HG03064 (cell line): Measurements from ENCODE around the gene GMNC.
"Not testable (repeated sequence)": the region's sequence is repeated elsewhere in the genome, so short reads cannot be mapped to it uniquely, and the experiment has no call there.

ENCODE experiments used
- ATAC-seq: cut with Tn5 transposase; IDR thresholded peaks from one replicate; pipeline ENCODE4 v1.9.1; 2021; ENCODE audit warnings: low read depth; ENCODE audit not compliant: unreplicated experiment

The GMNC gene, protein sequence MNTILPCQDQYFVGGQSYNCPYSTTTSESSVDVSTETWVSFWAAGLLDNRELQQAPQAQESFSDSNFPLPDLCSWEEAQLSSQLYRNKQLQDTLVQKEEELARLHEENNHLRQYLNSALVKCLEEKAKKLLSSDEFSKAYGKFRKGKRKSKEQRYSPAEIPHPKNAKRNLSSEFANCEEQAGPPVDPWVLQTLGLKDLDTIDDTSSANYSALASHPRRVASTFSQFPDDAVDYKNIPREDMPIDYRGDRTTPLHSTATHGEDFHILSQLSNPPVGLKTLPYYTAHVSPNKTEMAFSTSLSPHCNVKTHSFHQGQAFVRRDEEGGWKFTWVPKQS

DNA sequence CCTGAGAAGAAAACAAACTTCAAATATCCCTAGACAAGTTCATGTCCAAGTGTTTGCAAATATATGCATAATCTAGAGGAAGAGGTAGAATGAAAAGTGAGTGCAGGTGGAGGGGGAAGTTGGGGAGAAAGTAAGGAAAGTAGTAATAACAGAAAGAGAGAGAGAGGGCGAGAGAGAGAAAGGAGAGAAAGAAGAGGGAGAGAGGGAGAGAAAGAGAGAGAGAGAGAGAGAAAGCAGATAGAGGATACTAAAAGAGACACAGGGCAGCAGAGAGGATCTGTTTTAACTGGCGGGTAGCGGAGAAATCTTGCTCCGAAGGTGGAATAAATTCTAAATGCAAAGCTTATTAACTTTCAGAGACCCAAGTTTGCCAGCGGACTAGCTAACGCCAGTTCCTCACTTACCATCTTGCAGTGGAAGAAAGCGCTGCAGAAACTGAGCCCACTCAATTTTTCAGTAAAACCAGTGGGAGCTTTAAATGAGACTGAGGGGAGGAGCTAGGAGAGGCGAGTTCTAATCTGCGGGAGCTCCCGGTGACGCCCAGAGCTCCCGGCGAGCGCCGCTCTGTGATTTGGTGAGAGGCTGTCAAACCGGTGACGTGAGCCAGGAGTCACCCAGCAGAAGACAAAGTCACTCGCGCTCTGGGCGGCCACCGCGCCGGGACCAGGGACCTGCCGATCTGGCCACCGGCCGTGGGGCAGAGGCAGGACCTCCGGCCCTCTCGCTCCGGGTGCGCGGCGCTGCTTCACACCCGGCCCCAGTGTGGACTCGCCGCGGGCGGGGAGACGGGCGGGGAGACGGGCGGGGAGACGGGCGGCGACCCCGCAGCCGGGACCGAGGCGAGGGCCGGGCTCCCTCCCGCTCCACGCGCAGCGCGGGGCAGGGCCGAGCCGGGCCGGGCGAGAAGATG, at the start of gene GMNC:
GMNC (minus strand) TSS at position 486 of the 910 bp plus-strand sequence; CDS start at position 407, 79 bp downstream.
- no peak for ATAC-seq

DNA sequence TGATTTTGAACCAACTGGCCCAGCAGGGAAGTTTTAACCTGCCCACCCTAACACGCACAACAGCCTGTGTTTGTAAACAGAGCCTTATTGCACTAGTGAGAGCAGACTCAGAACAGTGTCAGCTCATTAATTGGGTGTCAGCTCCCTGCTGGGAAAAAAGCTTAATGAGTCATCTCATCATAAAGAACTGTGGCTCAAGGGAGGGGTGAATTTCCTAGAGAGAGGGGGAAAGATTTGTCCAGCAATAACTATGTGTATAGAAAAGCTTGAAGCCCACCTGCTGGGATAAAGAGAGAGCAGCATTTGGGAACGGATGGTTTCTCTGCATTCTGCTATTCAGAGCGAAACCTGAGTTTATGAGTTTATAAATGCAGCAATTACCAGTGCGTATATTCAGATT, 48.9 kb upstream of the GMNC start:
- ATAC-seq = no peak

DNA sequence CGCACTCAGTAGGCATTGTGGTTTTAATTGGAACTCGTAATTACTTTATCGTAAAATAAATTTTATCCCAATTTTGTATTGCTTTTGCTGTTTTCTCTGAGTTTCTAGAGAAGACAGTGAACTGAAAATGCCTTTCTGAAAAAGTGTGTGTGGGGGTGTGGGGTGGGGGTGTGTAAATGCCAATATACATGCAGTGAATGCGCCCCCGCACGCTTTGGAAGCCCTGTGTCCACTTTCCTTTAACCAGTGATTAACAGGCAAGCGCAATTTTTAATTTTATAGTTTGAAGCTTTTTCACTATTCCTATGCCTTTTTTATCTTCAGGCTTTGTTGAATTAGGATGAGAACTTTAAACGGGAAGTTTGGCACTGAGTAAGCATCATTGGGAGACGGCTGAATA, 47.4 kb upstream of the GMNC start:
- ATAC-seq = no peak

DNA sequence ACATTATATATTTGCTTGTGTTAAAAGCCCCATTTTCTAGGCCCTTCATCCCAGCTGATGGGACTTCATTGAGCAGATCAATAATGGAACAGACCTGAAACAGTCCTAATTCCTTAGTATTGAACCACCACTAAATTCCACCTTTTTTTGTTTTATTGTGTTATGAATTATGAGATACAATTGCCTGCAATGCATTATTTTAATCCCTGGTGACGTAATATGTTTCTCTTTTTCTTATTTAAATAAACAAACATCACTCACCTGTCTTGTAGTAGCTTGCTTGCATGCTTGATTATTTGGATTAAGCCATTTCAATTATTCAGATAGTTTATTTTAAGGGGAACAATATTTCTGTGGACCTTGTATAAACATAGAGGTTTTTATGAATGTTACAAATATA, 40.7 kb upstream of the GMNC start:
- ATAC-seq = no peak

DNA sequence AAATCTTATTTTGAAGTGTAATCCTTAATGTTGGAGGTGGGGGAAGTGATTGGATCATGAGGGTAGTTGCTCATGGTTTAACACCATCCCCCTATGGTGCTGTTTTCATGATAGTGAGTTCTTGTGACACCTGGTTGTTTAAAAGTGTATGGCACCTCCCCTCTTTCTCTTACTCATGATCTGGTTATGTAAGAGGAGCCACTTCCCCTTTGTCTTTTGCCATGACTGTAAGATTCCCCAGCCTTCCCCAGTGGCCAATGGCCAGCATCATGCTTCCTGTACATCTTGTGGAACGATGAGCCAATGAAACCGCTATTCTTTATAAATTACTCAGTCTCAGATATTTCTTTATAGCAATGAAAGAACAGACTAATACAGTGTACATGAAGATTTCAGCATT, 39.8 kb upstream of the GMNC start:
- ATAC-seq = no peak

DNA sequence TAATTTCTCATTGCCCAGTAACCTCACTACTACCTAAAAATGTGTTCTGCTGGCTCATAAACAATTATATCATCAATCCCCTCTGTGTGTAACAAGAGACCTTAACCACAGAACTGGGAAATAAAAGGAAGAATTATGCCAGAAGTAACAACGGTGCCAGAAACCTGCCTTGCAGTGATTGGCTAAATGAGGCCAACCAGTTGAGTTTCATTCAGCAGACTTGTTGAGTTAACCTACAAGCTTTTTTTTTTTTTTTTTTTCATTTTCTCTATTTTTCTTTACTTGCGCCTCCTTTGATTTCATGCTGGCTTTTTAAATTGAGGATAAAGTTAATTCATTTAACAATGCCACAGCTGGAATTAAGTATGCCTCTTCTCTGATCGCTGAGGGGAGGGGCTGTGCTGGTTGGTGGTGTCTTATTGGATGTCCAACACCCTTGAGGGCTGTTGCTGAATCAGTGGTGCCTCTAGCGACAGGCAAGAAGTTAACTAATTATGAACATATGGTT, 30.0 kb upstream of the GMNC start:
- ATAC-seq = no peak

DNA sequence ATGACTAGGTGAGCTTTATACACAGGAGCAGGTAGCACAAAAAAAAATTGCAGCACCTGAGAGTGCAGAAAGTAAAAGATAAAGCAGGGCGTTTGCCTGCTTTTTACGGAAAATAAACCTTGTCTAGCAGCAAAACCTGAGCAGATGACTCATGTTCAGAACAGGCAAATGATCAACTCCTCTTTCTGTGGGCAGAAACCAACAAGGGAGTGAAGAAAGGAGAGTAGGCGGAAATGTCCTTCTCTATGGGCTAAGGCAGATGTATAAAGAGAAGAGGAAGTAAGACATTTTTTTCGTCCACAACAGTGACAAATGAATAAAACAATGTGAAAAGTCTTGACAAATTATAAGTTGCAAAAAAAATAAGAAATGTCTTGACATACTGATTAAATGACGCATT, 24.5 kb upstream of the GMNC start:
- no peak for ATAC-seq

DNA sequence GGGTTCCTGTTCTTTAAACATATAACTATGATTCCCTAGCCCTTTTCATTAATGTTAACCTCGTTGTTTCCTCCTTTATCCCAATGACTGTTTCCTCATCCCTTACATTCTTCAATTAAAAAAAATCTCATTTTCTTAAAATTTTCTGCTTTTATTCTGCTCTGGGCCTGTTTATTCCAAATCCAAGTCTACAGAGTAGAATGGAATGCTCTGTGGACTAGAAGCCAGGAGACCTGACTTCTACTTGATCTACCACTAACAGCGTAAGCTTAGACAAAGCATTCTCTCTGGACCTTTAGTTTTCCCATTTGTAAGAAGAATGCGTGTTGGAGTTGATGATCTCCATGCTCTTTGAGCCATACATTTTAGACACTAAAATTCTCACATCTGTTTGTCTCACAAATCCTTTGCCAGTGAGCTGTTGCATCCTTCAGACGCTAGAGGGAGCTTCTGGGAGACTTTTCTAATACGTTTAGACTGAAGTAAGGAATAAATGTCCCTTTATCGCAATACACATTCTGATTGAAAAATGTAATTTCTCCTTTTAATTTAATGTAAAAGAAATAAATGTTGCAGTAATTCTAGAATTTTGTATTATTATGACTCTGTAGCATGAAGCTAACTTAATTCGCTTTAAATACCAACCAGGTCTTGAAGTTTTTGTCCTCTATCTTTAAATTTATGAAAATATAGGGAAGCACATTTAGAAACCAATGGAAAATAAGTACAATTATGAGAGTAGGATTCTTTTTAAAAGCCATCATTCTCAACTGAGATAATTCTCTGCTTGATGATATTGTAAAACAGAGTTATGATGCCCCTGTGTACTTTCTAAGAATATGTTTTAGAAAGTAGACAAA, 21.7 kb upstream of the GMNC start:
- ATAC-seq = no peak

DNA sequence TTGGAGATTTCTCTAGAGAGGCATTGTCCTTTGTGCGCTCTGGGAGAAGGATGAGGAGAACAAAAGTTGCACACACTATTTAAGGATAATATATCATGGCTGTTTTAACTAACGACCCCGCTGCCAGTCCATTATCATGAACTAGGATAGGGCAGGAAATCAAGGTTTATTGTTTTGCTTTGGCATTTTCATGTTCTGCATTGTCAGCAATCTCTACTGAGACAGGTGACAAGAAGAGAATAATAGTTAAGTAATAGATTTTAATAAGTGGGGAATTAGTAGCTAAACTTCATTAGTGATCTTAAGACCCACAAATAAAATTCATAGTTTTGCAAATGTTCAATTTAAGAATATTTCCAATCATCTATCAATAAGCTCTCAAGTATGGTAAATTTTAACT, 20.6 kb upstream of the GMNC start:
- no peak for ATAC-seq

DNA sequence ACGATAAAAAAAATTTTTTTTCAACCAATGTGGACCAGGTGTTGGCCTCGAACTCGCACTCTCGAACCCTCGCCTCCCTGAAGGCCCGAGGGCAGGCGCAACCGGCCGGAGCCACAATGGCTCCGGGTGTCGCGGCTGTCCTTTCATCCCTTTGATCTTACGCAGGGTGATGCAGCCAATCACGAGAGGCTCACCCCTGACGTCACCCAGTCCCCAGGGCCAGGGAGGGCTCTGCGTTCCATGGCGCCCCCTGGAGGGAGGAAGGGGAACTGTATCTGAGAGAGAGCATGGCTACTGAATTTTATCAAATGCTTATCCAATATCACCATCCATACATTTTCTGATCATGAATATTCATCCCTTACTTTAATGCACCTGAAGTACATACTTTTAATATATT, 15.4 kb upstream of the GMNC start:
- no peak for ATAC-seq

DNA sequence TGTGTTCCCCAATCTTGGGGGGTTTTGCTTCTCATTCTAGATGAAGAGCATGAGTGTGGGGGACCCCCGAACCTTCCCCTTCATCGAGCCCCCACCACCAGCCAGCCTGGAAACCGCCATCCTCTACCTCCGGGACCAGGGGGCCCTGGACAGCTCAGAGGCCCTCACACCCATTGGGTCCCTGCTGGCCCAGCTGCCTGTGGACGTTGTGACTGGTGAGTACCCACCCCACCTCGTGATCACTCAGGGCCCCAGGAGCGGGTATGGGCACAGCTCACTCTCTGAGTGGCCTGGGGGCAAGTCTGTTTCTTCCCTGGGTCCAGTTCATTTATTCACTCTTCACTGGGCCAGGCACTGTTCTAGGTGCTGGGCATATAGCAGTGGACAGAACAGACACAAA, 13.9 kb upstream of the GMNC start:
- not testable (repeated sequence) for ATAC-seq

DNA sequence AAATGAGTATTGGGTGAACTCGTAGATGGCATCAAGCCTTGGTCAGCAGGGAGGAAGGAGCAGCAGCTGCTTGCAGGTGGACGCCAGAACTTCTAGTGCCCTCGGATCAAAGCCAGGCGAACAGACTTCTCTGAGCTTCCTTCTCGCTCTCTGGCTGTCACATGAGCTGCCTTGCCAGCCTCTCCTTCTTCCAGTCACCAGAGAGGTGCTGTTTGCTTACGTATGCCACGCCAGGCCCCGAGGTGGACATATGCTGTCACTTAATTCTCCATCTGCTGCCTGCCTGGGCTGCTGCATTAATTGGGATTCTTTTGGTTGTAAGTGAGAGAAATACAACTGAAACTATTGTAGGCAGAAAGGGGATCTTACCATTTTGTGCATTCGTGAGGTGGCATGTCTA, 12.6 kb upstream of the GMNC start:
- not testable (repeated sequence) for ATAC-seq

DNA sequence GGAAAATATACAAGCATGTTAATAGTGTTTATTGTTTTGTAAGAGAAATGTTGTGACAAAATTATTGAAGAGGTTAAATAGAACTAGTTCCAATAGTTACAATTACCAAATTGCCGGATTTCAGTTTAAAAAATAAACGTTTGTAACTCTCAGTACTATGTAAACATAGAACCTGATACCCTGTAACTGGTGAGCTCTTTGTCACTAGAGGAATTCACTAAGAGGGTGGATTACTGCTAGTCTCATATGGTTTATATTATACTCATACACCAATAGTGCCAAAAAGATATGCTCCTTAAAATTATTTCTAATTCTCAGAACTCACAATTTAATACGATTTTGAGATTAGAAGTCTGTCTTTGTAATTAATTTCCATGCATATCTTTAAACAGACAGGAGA, 7.6 kb upstream of the GMNC start:
- ATAC-seq = no peak

DNA sequence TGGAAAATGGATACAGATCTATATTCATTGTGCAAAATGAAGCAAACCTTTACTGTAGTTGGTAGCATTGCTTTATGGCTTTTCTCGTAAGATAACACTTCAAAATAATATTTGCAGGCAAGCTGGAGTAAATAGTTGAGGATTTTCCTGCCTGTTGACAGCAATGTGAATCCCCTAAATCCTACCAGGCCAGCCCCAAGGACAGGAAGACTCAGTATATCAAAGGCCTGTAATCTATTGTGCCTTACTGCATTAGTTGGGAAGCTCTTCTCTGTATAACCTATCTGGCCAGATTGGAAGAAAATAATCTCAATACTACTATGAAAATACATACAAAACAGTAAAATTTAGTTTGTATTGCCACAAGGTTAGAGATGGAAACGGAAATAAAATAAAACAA, 4.6 kb upstream of the GMNC start:
- no peak for ATAC-seq

DNA sequence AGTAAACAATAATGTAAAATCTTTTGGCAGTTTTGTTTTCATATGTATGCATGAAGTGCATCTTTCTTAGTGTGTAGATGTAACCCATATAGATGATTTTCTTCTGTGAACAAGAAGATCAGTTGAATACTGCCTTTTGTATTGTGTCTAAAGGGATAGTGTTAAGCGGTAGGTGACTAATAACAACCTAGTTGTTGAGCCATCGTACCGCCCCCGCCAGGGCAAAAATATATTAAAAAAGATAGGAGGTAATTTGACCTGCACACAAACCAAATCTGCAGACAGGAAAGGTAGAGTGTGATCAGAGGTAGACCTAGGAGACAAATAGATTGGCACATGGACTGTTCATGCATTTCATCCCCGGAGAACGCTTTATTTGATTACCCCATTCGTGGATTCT, 3.3 kb upstream of the GMNC start:
- ATAC-seq = no peak

DNA sequence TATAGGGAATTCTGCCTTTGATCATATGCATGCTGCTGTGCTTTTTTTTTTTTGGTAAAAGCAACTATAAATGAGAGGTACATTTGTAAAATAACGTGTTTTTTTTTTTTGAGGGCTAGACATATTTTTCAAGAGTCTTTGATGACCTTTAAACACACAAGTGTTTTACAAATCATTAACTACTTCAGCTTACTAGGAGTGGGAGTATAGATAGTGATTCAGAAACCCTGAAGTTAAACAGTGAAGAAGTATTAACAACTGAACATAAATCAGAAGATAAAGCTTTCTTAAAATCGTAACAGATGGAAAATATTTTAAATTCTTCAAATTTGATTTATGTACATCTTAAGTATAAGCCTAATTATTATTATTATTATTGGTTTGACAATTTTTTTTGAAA, 2.9 kb upstream of the GMNC start:
- no peak for ATAC-seq

DNA sequence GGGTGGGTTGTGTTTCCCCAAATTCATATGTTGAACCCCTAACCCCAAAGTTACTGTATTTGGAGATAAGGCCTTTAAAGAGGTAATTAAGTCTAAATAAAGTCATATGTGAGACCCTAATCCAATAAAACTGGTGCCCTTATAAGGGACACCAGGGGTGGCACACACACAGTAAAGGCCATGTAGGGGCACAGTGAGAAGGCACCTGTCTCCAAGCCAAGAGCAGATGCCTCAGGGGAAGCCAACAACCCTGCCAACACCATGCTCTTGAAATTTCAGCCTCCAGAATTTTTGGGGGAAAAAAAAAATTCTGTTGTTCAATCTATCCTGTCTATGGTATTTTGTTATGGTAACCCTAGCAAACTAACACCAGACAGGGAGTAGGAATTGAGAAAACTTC, 1.5 kb upstream of the GMNC start:
- no peak for ATAC-seq

DNA sequence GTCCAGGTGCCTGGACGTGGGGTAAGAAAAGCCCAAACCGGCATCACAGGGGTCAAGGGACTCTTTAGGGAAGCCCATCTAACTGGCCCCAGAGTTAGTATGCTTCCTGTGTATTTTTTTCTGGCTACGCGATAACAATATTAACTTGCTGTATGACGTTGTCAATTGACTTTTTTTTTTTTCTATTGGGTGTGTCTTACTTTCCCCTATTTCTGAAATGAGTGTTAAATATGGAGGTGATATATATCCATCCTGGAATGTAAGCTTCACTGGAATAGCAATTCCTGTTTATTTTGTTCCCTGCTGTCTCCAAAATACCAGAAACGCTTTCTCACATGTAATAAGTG, 598 bp upstream of the GMNC start:
- no peak for ATAC-seq

DNA sequence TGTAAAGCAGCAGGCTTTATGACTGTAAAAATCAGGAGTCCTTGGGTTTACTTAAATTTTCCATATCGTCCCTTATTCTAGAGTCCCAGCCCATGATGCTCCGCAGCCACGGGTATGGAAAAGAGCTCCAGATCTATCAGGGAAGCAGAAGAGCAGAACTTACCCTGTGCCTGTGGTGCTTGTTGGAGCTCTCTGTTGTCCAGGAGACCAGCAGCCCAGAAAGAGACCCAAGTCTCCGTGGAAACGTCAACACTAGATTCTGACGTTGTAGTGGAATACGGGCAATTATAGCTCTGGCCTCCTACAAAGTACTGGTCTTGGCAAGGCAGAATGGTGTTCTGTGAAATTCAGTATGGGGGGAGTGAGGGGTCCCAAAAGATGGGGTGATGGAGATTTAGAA, 2.0 kb downstream of the GMNC start:
- ATAC-seq = no peak

DNA sequence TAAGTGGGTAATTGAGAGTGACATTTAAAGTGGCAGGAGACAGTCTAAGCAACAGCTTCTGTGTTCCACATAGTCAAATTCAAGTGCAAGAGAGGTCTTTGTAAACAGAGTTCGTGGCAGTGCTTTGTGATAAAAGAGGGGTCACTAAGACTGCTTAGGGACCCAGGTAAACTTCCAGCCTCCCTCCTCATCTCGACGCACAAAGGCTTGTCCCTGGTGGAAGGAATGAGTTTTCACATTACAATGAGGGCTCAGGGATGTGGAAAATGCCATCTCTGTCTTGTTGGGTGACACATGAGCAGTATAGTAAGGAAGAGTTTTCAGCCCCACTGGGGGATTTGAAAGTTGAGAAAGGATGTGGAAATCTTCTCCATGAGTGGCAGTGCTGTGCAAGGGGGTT, 7.3 kb downstream of the GMNC start:
- ATAC-seq = no peak

DNA sequence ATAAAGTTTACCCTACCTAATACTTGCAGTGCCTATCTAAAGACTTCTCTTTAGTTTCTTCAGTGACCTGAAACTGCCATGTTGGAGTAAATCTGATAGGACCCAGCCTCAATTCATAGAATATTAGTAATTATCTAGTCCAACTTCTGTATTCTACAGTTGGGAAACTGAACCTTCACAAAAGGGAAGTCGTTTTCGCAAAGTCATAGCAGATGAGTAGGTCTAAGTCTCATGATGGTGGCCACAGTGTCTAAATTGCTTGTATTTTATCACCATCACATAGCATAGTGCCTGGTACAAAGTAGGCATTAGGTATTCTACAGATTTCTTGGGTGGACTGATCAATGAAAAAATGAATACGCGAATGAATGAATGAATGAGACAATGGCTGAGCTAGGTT, 8.4 kb downstream of the GMNC start:
- no peak for ATAC-seq
